Endothelial cell of umbilical vein (primary cell): ENCODE results near the gene VPS51. TPM values are rescaled to one million over a fixed set of nuclear protein-coding genes. Genes with fewer than 3 reads are reported as not detected.

Experiments used
- BruUV-seq: library from RNA; stranded (reverse); fragments of 400-500 nt; replicated peaks from 2 replicates; lab custom pipeline; 2021; lab: Mats Ljungman, UMichigan
- CTCF ChIA-PET: fragments of 300-600, 350-600 bp; sonication (Branson Sonifier 250); formaldehyde crosslinking; loops from one replicate; lab custom pipeline; 2021; ENCODE audit warnings: antibody characterized with exemption, inconsistent platforms; lab: Charles Lee
- POLR2A ChIA-PET: fragments of 300-600, 350-600 bp; sonication (Branson Sonifier 250); formaldehyde crosslinking; loops from one replicate; lab custom pipeline; 2021; ENCODE audit warnings: antibody characterized with exemption, inconsistent platforms; lab: Charles Lee
- DNase-seq: peaks from one replicate; pipeline ENCODE4 v3.0.0-alpha.2; 2011; ENCODE audit warnings: low read depth, low spot score
- FAIRE-seq: peaks from 2 replicates; lab custom pipeline; 2011; peaks lifted over from hg19 to GRCh38; lab: Jason Lieb, UNC
- H2AFZ ChIP-seq: 2 replicates; pipeline ENCODE4 v1.6.0; 2012; ENCODE audit warnings: low read depth, low read length, control low read depth, inconsistent platforms
- H3K27ac ChIP-seq: 2 replicates; pipeline ENCODE4 v1.5.1; 2011; ENCODE audit warnings: low read depth, mild to moderate bottlenecking, control low read depth, low read length, moderate library complexity; ENCODE audit not compliant: insufficient read depth
- H3K27me3 ChIP-seq, 2 experiments: 2 replicates each; pipeline versions ENCODE4 v1.6.0 to v1.6.1; 2011; ENCODE audit warnings: low read length in 2 of 2, mixed read lengths in 1 of 2; ENCODE audit not compliant: control insufficient read depth in 2 of 2, insufficient read depth in 2 of 2
- H3K36me3 ChIP-seq, 2 experiments: 2 replicates in 1 of 2; 3 replicates in 1 of 2; pipeline ENCODE4 v1.5.1; 2011; ENCODE audit warnings: low read length in 2 of 2, mild to moderate bottlenecking in 1 of 2, moderate library complexity in 1 of 2; ENCODE audit not compliant: control insufficient read depth in 2 of 2, insufficient read depth in 2 of 2; ENCODE audit errors: extremely low read depth in 1 of 2
- H3K4me1 ChIP-seq: 3 replicates; pipeline ENCODE4 v1.5.1; 2011; ENCODE audit warnings: mild to moderate bottlenecking, low read length; ENCODE audit not compliant: control insufficient read depth, insufficient read depth; ENCODE audit errors: extremely low read depth
- H3K4me2 ChIP-seq: 2 replicates; pipeline ENCODE4 v1.6.1; 2011; ENCODE audit warnings: low read length, control low read depth, mixed read lengths; ENCODE audit not compliant: insufficient read depth
- H3K4me3 ChIP-seq, 3 experiments: fragments of 200-600 bp in 1 of 3; sonication (generic), shearing (Covaris generic) in 1 of 3; replicated peaks in 1 of 3; 2 replicates each; pipeline ENCODE4 v1.5.1; 2011 to 2016; ENCODE audit warnings: control low read depth in 3 of 3, low read length in 3 of 3, mild to moderate bottlenecking in 2 of 3, inconsistent platforms in 1 of 3, low read depth in 1 of 3, moderate library complexity in 1 of 3; ENCODE audit not compliant: insufficient read depth in 1 of 3
- H3K79me2 ChIP-seq: 2 replicates; pipeline ENCODE4 v1.6.0; 2012; ENCODE audit warnings: low read length, inconsistent platforms; ENCODE audit not compliant: control insufficient read depth, insufficient read depth
- H3K9ac ChIP-seq: replicated peaks from 2 replicates; pipeline ENCODE3; 2011; ENCODE audit warnings: low read length, control low read depth; ENCODE audit not compliant: insufficient read depth; ENCODE audit errors: extremely low read depth
- H3K9me1 ChIP-seq: replicated peaks from 3 replicates; pipeline ENCODE4 v1.6.0; 2011; ENCODE audit warnings: mild to moderate bottlenecking, low read length; ENCODE audit not compliant: control insufficient read depth, insufficient read depth; ENCODE audit errors: extremely low read depth
- H3K9me3 ChIP-seq: replicated peaks from 2 replicates; pipeline ENCODE4 v1.5.1; 2012; ENCODE audit warnings: low read length, inconsistent platforms; ENCODE audit not compliant: control insufficient read depth, insufficient read depth
- H4K20me1 ChIP-seq: replicated peaks from 2 replicates; pipeline ENCODE3; 2011; ENCODE audit warnings: mild to moderate bottlenecking, low read length; ENCODE audit not compliant: control insufficient read depth, insufficient read depth; ENCODE audit errors: extremely low read depth
- CTCF ChIP-seq, 2 donors: IDR thresholded peaks; 1 replicate in 1 of 2; 2 replicates in 1 of 2; pipeline ENCODE4 v1.5.1; 2011; ENCODE audit warnings: low read length in 2 of 2, mild to moderate bottlenecking in 2 of 2, moderate library complexity in 2 of 2, control low read depth in 1 of 2, inconsistent platforms in 1 of 2, low read depth in 1 of 2; ENCODE audit not compliant: insufficient read depth in 1 of 2; ENCODE audit errors: extremely low read depth in 1 of 2
- EZH2 ChIP-seq: IDR thresholded peaks from 2 replicates; pipeline ENCODE4 v1.6.1; 2012; ENCODE audit warnings: borderline replicate concordance, low read depth, mild to moderate bottlenecking, moderate library complexity, low read length, inconsistent platforms; ENCODE audit not compliant: severe bottlenecking
- FOS ChIP-seq: IDR thresholded peaks from 2 replicates; pipeline ENCODE4 v1.6.1; 2011; ENCODE audit warnings: mild to moderate bottlenecking, low read length, moderate library complexity, borderline replicate concordance; ENCODE audit not compliant: insufficient read depth
- GATA2 ChIP-seq: IDR thresholded peaks from 2 replicates; pipeline ENCODE4 v1.7.0; 2011; ENCODE audit warnings: low read depth, mild to moderate bottlenecking, moderate library complexity, mixed read lengths, low read length; ENCODE audit not compliant: insufficient read length, insufficient read depth
- JUN ChIP-seq: IDR thresholded peaks from 2 replicates; pipeline ENCODE4 v1.6.1; 2011; ENCODE audit warnings: borderline replicate concordance, low read depth; ENCODE audit not compliant: insufficient read length, insufficient read depth
- MAX ChIP-seq: IDR thresholded peaks from 2 replicates; pipeline ENCODE4 v1.6.1; 2011; ENCODE audit not compliant: insufficient read depth, insufficient read length
- MYC ChIP-seq: IDR thresholded peaks from one replicate; pipeline ENCODE4 v1.6.1; 2011; ENCODE audit warnings: mild to moderate bottlenecking, low read depth, low read length
- POLR2A ChIP-seq: IDR thresholded peaks from 2 replicates; pipeline ENCODE4 v1.6.1; 2012; ENCODE audit warnings: low read depth, mild to moderate bottlenecking, control low read depth, low read length
- POLR2AphosphoS5 ChIP-seq: IDR thresholded peaks from 2 replicates; pipeline ENCODE4 v1.6.1; 2012; ENCODE audit warnings: low read depth, mild to moderate bottlenecking, control low read depth, low read length, moderate library complexity; ENCODE audit not compliant: insufficient read depth
- dilution Hi-C: fragments of 300-500 bp; cut with MboI; formaldehyde crosslinking; loops from one replicate; pipeline ENCODE4 v1.15.0; 2019; ENCODE audit warnings: low sequenced_read_pairs; ENCODE audit not compliant: extremely low pct_ligation_motif_present
- intact Hi-C: fragments of 100-400 bp; cut with micrococcal nuclease; formaldehyde crosslinking; loops from one replicate; pipeline ENCODE4 v1.10.0; 2022
- polyA plus RNA-seq, 4 experiments: library from polyadenylated mRNA; depleted of rRNA in 3 of 4; stranded (reverse) in 3 of 4; unstranded in 1 of 4; fragments of >200 nt; gene quantifications; 2 replicates each; pipeline versions ENCODE4 v1.2.1 to v1.2.3, GENCODE V29; 2011 to 2012; ENCODE audit warnings: missing spikeins in 1 of 4
- total RNA-seq: library from RNA; stranded (reverse); gene quantifications from 2 replicates; pipeline ENCODE4 v1.2.3, GENCODE V29; 2021

VPS51 gene
- total and polyA plus RNA-seq, 2 donors (not counting 3 experiments of a cell fraction or from before 2014, with no cell fraction given): 108 to 146 TPM

DNA sequence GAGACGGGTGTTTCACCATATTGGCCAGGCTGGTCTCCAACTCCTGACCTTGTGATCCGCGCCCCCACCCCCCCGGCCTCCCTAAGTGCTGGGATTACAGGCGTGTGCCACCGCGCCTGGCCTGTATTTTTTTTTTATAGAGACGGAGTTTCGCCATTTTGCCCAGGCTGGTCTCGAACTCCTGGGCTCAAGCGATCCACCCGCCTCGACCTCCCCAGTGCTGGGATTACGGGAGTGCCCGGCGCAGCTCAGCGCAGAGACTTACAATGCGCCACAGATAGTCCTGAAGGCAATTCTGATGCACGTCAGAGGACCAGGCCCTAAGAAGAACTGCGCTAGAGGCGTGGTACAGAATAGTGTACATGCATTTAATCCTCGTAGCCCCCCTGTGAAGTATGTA lies 587 bp upstream of the VPS51 start:
- Histone ChIP-seq H3K9ac (no peak overlapping the region), H3K36me3 (no peaks in the 10 kb centered on the region), H4K20me1 (no peaks in the 10 kb centered on the region), H3K9me3 (no peaks in the 10 kb centered on the region), H3K4me3 (peak overlapping the region in 1 of 3 experiments; percentile 56), H2AFZ (peak overlapping the region; percentile 99), H3K9me1 (no peaks in the 10 kb centered on the region), H3K4me2 (peak overlapping the region; percentile 67), H3K4me1 (peaks cover 6% of the 10 kb centered on the region), H3K79me2 (peaks cover 8% of the 10 kb centered on the region), H3K27me3 (no peaks in the 10 kb centered on the region), H3K27ac (no peak overlapping the region)
- ChIA-PET CTCF (interaction anchor here (1.2 to 5.3 kb wide), 2 partner anchors 15 to 16 kb away, joined by 6 to 56 read pairs; partner anchors contain the start of gene TM7SF2), POLR2A (no interaction called here)
- DNase-seq: no peak
- no peak for FAIRE-seq
- intact Hi-C loops: loop anchor here (5.0 kb wide), 1 partner anchor 83 kb away; the partner anchor contains the start of gene ARL2
- TF ChIP-seq MYC (no peak), POLR2AphosphoS5 (no peak), MAX (no peak), POLR2A (no peak), JUN (no peak), GATA2 (no peak), CTCF (IDR thresholded peaks at IDR 0.05; ENCODE audit: extremely low read depth in 1 of 2, insufficient read depth in 1 of 2, low read depth in 1 of 2, low read length in 2 of 2) (no peak), EZH2 (no peak), FOS (no peak)
- no TSS peak for BruUV-seq
- dilution Hi-C loops: no loop called here
